Vagina (tissue), 2 donors: ENCODE data around the gene SELENOM.

Experiments
- CTCF ChIP-seq, 3 experiments: fragments of 450-650 bp in 2 of 3; fragments of 200-600 bp in 1 of 3; sonication (generic) in 1 of 3; IDR thresholded peaks; one replicate each; pipeline ENCODE4 v1.5.1; 2017 to 2019; ENCODE audit warnings: antibody characterized with exemption in 3 of 3, mild to moderate bottlenecking in 2 of 3, moderate library complexity in 2 of 3
- POLR2A ChIP-seq, 2 donors: fragments of 450-650 bp; IDR thresholded peaks; one replicate each; pipeline ENCODE4 v1.6.1; 2017; ENCODE audit warnings: antibody characterized with exemption in 2 of 2, mild to moderate bottlenecking in 2 of 2, moderate library complexity in 2 of 2
- POLR2AphosphoS5 ChIP-seq, 2 donors: sonication (generic); formaldehyde crosslinking; IDR thresholded peaks; one replicate each; pipeline ENCODE4 v1.9.0; 2017; ENCODE audit warnings: antibody characterized with exemption in 2 of 2, mild to moderate bottlenecking in 2 of 2, low read depth in 1 of 2; ENCODE audit not compliant: insufficient read depth in 1 of 2

GRCh38 chr22:31097941-31098631 lies 9.3 kb downstream of the SELENOM start:
- TF ChIP-seq CTCF (IDR thresholded peaks at IDR 0.05) (no peak), POLR2AphosphoS5 (IDR thresholded peaks at IDR 0.05; ENCODE audit: insufficient read depth in 1 of 2, low read depth in 1 of 2) (no peak), POLR2A (IDR thresholded peaks at IDR 0.05) (no peak)
